Transverse colon (tissue), 4 donors: ENCODE results near the gene SIRT2.
"Not testable (repeated sequence)": the region's sequence is repeated elsewhere in the genome, so short reads cannot be mapped to it uniquely, and the experiment has no call there.

Experiments
- CTCF ChIP-seq, 5 experiments: fragments of 200-600 bp in 3 of 5; fragments of 450-650 bp in 2 of 5; sonication (generic) in 3 of 5; IDR thresholded peaks; 1 replicate in 2 of 5; 2 replicates in 3 of 5; pipeline ENCODE4 v1.5.1; 2016 to 2017; ENCODE audit warnings: antibody characterized with exemption in 5 of 5, inconsistent platforms in 3 of 5, mild to moderate bottlenecking in 2 of 5, moderate library complexity in 1 of 5
- POLR2A ChIP-seq: fragments of 450-650 bp; IDR thresholded peaks from one replicate; pipeline ENCODE4 v1.6.1; 2016; ENCODE audit warnings: antibody characterized with exemption, mild to moderate bottlenecking, moderate library complexity
- POLR2AphosphoS5 ChIP-seq, 3 donors: sonication (generic); formaldehyde crosslinking; IDR thresholded peaks; one replicate each; pipeline ENCODE4 v1.6.1; 2016; ENCODE audit warnings: antibody characterized with exemption in 3 of 3

- TF ChIP-seq CTCF (IDR thresholded peaks at IDR 0.05); POLR2A; POLR2AphosphoS5 (IDR thresholded peaks at IDR 0.05): not testable (repeated sequence)
Measured at GRCh38 chr19:38854961-38855360, 44.5 kb downstream of the SIRT2 start.
